Fibroblast of gingiva (primary cell): ENCODE data around the gene XAF1.
"Not testable (repeated sequence)": the region's sequence is repeated elsewhere in the genome, so short reads cannot be mapped to it uniquely, and the experiment has no call there.

Experiments
- DNase-seq: peaks from one replicate; pipeline ENCODE4 v3.0.0-alpha.2; 2011; ENCODE audit warnings: low read depth

XAF1 gene

GRCh38 chr17:6800422-6801027, 44.7 kb downstream of the XAF1 start:
- no peak for DNase-seq

- DNase-seq = no peak
Observed at GRCh38 chr17:6811510-6811909, 55.7 kb downstream of the XAF1 start.

- DNase-seq = no peak
Observed at GRCh38 chr17:6812295-6812694, 56.4 kb downstream of the XAF1 start.

GRCh38 chr17:6815775-6816174, 59.9 kb downstream of the XAF1 start:
- DNase-seq = no peak

- DNase-seq = not testable (repeated sequence)
Observed at GRCh38 chr17:6816368-6816767, 60.5 kb downstream of the XAF1 start.

GRCh38 chr17:6818938-6819337, 63.1 kb downstream of the XAF1 start:
- no peak for DNase-seq

GRCh38 chr17:6823011-6823442, 67.2 kb downstream of the XAF1 start:
- peak; percentile 47 for DNase-seq
